ENCODE data around the gene JPT1.

JPT1 gene

GRCh38 chr17:75096082-75096625 is 58.2 kb downstream of the JPT1 start:
- TF ChIP-seq FOXK2 (IDR thresholded peaks at IDR 0.05) (no peak), CTBP1 (IDR thresholded peaks at IDR 0.05; ENCODE audit: borderline replicate concordance) (no peak), ZNF384 (IDR thresholded peaks at IDR 0.05) (no peak), NFRKB (IDR thresholded peaks at IDR 0.05) (no peak), PKNOX1 (IDR thresholded peaks at IDR 0.05) (no peak), ARNT (IDR thresholded peaks at IDR 0.05) (no peak), HDGF (IDR thresholded peaks at IDR 0.05; ENCODE audit: borderline replicate concordance) (no peak), TARDBP (IDR thresholded peaks at IDR 0.05) (no peak), L3MBTL2 (conservative IDR thresholded peaks at IDR 0.05) (no peak), FOXA1 (IDR thresholded peaks at IDR 0.05) (no peak), LEF1 (IDR thresholded peaks at IDR 0.05; ENCODE audit: borderline replicate concordance) (no peak), BHLHE40 (IDR thresholded peaks at IDR 0.05; ENCODE audit: borderline replicate concordance) (no peak), SP1 (IDR thresholded peaks at IDR 0.05) (no peak), FOXM1 (IDR thresholded peaks at IDR 0.05; ENCODE audit: borderline replicate concordance) (no peak), SUZ12 (IDR thresholded peaks at IDR 0.05) (no peak), ELF4 (IDR thresholded peaks at IDR 0.05) (no peak)
- no peak for DNase-seq (ENCODE audit: extremely low spot score)
- ChIA-PET CTCF (interaction anchor here (2.9 kb wide), 1 partner anchor 9 kb away, joined by 21 read pairs; no protein-coding TSS in a partner anchor), POLR2A (interaction anchor here (0.6 to 1.6 kb wide), 6 partner anchors 10 to 166 kb away, joined by 3 to 8 read pairs (median 4); partner anchors contain the start of genes ARMC7 and MRPL58)

- ChIA-PET CTCF (interaction anchor here (2.9 kb wide), 1 partner anchor 11 kb away, joined by 21 read pairs; no protein-coding TSS in a partner anchor), POLR2A (interaction anchor here (1.4 to 1.6 kb wide), 3 partner anchors 11 to 60 kb away, joined by 3 to 8 read pairs (median 6); partner anchors contain the start of gene ARMC7)
- no peak for DNase-seq (ENCODE audit: extremely low spot score)
- TF ChIP-seq ELF4 (IDR thresholded peaks at IDR 0.05) (no peak), TARDBP (IDR thresholded peaks at IDR 0.05) (no peak)
Observed at GRCh38 chr17:75094871-75095399, 59.4 kb downstream of the JPT1 start.

- ChIA-PET POLR2A (no interaction called here), CTCF (interaction anchor here (1.6 kb wide), 1 partner anchor 12 kb away, joined by 5 read pairs; no protein-coding TSS in a partner anchor)
- TF ChIP-seq SUZ12 (IDR thresholded peaks at IDR 0.05) (no peak), FOXK2 (IDR thresholded peaks at IDR 0.05) (no peak), SP1 (IDR thresholded peaks at IDR 0.05) (no peak), LEF1 (IDR thresholded peaks at IDR 0.05; ENCODE audit: borderline replicate concordance) (no peak), HDGF (IDR thresholded peaks at IDR 0.05; ENCODE audit: borderline replicate concordance) (no peak), FOXM1 (IDR thresholded peaks at IDR 0.05; ENCODE audit: borderline replicate concordance) (no peak), ZNF384 (IDR thresholded peaks at IDR 0.05) (no peak)
Observed at GRCh38 chr17:75093548-75094158, 60.7 kb downstream of the JPT1 start.

GRCh38 chr17:75091855-75092327 is 62.4 kb downstream of the JPT1 start:
- ChIA-PET CTCF (no interaction called here), POLR2A (interaction anchor here (0.8 to 1.6 kb wide), 3 partner anchors 13 to 79 kb away, joined by 3 to 10 read pairs (median 5); partner anchors contain the start of genes ARMC7 and MRPL58)
- no peak for DNase-seq (ENCODE audit: extremely low spot score)
- no peak for TF ChIP-seq PKNOX1 (IDR thresholded peaks at IDR 0.05)

More at GRCh38 chr17:75093548-75094158, 60.7 kb downstream of the JPT1 start:
- DNase-seq (ENCODE audit: extremely low spot score): no peak

- CTCF ChIA-PET: interaction anchor here (1.3 kb wide), 1 partner anchor 23 kb away, joined by 5 read pairs; no protein-coding TSS in a partner anchor
- POLR2A ChIA-PET: interaction anchor here (0.7 to 1.6 kb wide), 5 partner anchors 9 to 78 kb away, joined by 3 to 10 read pairs (median 4); partner anchors contain the start of genes ARMC7 and MRPL58
- DNase-seq (ENCODE audit: extremely low spot score): no peak
- TF ChIP-seq ELF4 (IDR thresholded peaks at IDR 0.05) (no peak), L3MBTL2 (conservative IDR thresholded peaks at IDR 0.05) (no peak), BHLHE40 (IDR thresholded peaks at IDR 0.05; ENCODE audit: borderline replicate concordance) (no peak), FOXM1 (IDR thresholded peaks at IDR 0.05; ENCODE audit: borderline replicate concordance) (no peak), HDGF (IDR thresholded peaks at IDR 0.05; ENCODE audit: borderline replicate concordance) (no peak), ZNF384 (IDR thresholded peaks at IDR 0.05) (no peak), SP1 (IDR thresholded peaks at IDR 0.05) (no peak), CTBP1 (IDR thresholded peaks at IDR 0.05; ENCODE audit: borderline replicate concordance) (no peak), FOXA1 (IDR thresholded peaks at IDR 0.05) (no peak)
Observed at GRCh38 chr17:75090871-75091854, 63.1 kb downstream of the JPT1 start.

All from HEK293T (cell line).